GDM1 (cell line): ENCODE measurements around the gene ANO8.

Source experiments
- DNase-seq: peaks from one replicate; lab custom pipeline; 2025; lab: John Stamatoyannopoulos, UW

ANO8 gene

DNA sequence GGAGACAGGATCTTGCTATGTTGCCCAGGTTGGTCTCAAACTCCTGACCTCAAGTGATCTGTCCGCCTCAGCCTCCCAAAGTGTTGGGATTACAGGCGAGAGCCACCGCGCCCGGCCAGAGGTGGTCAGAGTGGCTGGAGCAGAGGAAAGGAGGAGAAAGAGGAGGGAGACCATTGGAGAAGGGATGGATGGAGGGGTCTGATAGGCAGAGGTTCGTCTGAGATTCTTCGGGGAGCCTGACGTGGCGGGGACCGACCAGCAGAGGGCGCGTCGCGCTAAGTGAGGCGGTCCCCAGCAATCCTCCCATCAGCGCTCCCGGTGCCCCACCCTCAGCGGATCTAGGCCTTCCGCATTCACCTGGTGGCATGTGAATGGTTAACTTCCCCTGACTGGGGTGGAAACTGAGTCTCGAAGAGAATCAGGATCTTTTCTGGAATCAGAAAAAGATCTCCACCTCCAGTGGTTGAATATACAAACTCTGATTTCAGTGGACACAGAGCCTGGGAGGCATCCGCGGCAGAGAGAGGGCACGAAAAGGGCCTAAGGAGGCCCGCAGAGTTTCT is 11.5 kb upstream of the ANO8 start:
- DNase-seq = peak; percentile 58

GRCh38 chr19:17341845-17342244 is 7.2 kb upstream of the ANO8 start:
- DNase-seq = no peak

GRCh38 chr19:17341386-17341785 is 6.7 kb upstream of the ANO8 start:
- no peak for DNase-seq

DNA sequence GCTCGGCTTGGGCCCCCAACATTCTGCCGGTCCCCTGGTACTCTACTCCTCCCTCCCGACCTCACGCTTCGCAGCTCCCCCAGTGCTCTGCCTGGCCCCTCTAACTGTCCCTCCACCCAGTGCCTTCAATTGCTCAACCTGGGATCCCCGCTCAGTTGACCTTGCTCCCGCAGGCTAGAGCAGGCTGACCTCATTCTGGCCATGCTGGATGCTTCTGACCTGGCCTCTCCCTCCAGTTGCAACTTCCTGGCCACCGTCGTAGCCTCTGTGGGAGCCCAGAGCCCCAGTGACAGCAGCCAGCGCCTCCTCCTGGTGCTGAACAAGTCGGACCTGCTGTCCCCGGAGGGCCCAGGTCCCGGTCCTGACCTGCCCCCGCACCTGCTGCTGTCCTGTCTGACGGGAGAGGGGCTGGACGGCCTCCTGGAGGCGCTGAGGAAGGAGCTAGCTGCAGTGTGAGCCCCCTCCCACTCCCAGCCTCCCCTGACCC is 6.3 kb upstream of the ANO8 start:
- DNase-seq = no peak

DNA sequence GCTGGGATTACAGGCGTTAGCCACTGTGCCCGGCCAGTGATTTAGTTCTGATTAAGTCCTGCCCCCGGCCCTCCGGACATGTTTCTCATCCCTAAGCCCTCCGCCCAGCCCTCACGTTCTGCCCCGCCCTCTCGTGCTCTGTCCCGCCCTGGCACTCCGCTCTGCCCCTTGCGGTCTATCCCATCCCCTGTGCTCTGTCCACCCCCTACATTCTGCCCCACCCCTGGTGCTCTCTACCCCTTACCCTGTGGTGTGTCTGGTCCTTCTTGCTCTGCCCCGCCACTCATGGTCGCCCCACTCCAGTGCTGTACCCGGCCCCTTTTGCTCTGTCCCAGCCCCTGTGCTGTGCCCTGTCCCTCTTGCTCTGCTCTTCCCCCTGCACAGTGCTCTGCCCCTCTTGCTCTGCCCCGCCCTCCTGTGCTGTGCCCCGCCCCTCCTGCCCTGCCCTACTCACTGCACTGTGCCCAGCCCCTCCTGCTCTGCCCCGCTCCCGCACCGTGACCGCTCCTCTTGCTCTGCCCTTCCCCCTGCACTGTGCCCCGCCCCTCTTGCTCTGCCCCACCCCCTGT is 5.7 kb upstream of the ANO8 start:
- no peak for DNase-seq

- no peak for DNase-seq
Measured at GRCh38 chr19:17339088-17339741, 4.6 kb upstream of the ANO8 start.

- DNase-seq = no peak
Measured at GRCh38 chr19:17338433-17339078, 3.9 kb upstream of the ANO8 start.

GRCh38 chr19:17337675-17338432 is 3.2 kb upstream of the ANO8 start:
- no peak for DNase-seq

- DNase-seq = peak; percentile 97
Measured at GRCh38 chr19:17336872-17337674, 2.4 kb upstream of the ANO8 start, which contains the start of gene GTPBP3. TSS of gene GTPBP3 (plus strand) at chr19:17337553. CDS start at chr19:17337612, 59 bp downstream.

DNA sequence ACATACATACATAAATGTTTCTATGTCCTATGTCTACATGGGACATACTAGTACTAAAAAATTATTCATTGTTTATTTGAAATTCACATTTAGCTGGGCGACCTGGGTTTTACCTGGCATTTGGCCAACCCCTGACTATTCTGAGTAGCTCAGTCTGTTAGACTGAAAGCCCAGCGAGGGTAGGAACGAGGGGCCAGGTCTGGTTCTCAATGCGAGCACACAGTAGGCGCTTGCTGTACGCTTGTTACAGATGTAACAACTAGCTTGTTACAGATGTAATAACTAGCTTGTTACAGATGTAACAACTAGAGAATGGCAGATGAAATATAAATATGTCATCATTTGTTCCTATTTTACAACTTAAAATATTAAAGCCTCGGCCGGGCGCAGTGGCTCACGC is 920 bp upstream of the ANO8 start:
- DNase-seq = no peak

DNA sequence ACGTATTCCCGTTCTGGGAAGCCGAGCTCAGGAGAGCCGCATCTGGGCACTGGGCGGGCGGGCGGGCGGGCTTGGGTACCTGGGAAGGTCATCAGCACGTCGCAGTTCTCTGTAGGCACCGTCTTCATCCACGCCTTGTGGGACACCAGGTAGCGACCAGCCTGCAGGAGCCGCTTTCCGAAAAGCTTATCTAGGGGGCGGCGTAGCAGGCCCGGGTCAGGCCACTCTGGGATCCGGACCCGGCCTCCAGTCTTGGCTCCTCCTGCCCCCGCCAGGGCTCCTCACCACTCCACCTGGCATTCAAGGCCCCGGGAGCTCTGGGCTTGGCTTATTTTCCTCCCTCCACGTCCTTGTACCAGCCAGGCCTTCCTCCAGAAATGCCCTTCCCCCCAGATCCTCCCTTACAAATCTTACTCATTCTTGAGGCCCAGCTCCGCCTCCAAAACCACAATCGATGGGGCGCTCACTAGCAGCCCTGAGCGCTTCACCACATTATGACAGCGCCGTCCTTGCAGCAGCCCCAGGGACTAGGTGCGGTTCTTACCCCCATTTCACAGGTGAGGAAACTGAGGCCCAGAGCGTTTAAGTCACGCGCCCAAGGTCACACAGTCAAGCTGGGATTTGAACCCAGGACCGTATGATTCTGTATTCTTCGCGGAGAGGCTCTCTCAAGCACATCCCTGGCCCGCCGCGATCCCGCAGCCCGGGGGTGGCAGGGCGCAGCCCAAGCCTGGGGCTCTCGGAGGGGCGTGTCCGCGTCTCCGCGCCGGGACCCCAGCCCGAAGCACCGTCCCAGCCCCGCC is 843 bp downstream of the ANO8 start:
- peak; percentile 46 for DNase-seq

GRCh38 chr19:17332677-17333581 is 1.7 kb downstream of the ANO8 start:
- DNase-seq = peak; percentile 60

- DNase-seq = no peak
Measured at GRCh38 chr19:17332360-17332676, 2.3 kb downstream of the ANO8 start.

DNA sequence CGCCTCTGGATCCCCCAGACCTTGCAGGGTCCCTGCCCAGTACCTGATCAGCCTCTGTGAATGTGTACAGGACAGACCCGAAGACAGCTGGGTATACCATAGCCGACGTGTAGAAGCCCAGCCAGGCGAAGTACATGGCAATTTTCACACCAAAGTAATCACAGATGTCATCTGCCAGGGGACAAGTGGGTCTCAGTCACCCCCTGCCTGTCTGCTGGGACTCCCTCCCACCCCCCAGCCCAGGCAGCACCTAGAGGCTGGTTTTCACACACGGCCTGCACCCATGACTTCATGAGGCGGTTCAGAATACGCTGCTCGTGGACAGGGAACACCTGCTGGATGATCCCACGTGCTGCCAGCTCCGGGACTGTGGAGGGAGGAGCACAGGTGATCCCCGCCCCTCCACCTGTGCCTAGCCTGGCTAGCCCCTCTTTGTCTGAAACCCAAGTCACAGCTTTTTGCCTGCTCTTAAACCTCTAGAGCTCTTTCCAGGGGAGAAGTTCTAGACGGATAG is 3.6 kb downstream of the ANO8 start:
- DNase-seq = no peak

GRCh38 chr19:17330262-17331044 is 4.2 kb downstream of the ANO8 start:
- DNase-seq = no peak

GRCh38 chr19:17329366-17330261 is 5.0 kb downstream of the ANO8 start:
- DNase-seq = no peak

DNA sequence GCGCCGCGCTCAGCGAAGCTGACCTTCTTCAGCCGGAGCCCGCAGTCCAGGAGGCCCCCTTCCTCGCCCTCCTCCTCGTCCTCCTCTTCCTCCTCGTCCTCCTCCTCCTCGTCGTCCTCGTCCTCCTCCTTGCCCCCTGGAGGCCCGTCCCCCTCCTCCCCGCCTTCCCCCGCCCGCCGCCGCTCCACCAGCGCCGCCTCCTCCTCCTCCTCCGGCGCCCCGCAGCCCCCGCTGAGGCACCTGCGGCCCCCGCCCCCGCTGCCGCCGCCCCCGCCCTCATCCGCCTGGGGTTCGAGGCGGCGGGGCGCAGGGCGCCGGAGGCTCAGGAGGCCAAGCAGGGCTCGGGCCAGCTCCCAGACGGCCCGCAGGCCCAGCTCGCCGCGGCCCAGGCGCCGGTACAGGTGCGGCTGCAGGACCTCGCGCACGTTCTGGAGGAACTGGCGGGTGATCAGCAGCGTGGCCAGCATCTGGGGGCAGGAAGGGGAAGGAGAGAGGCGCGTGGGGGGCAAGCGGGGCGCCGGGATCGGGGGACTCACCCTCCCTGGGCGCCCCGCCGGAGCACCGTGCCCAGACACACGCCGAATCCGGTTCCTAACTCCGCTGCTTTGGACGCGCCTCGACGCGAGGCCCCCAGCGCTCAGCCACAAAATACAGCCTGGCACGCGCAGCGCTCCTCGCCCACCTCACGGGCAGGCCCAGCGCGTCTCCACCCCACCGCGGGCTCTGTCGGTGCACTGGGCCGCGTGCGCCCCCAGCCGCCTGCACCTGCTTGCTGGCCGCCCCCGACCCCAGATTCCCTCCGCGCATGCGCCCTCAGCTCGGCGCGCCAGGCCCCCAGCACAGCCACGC is 5.9 kb downstream of the ANO8 start:
- DNase-seq = no peak
